ENCODE data around the gene FGFBP2.

Gene FGFBP2, protein sequence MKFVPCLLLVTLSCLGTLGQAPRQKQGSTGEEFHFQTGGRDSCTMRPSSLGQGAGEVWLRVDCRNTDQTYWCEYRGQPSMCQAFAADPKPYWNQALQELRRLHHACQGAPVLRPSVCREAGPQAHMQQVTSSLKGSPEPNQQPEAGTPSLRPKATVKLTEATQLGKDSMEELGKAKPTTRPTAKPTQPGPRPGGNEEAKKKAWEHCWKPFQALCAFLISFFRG

DNA sequence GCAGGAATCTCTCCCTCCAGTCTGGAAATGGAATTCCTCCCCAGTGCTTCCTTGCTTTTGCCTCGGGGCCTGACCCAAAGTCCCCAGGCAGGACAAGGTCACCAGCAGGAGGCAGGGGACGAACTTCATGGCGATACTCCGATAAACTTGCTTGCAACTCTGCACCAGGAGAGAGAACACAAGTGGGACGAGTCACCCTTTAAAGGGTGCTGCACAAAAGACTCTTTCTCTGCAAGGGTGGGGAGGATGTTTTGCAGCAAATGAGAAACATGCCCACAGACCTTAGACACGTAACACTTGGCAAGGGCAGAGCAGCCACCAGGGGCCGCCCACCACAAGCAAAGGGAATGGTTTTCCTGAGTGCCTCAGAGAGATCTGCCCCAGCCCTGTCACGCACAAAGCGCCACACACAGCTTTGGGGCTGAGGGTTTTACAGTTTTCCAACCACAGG lies at the start of gene FGFBP2:
Gene FGFBP2 (minus strand): TSS at position 175 of the 451 bp plus-strand sequence. CDS start 46 bp downstream, at position 129.
- Histone ChIP-seq H3K27ac (no peak within 1 kb of the TSS), H3K4me3 (no peak within 1 kb of the TSS)
- no peak for DNase-seq (ENCODE audit: low spot score)
- TF ChIP-seq, protein P1, sequence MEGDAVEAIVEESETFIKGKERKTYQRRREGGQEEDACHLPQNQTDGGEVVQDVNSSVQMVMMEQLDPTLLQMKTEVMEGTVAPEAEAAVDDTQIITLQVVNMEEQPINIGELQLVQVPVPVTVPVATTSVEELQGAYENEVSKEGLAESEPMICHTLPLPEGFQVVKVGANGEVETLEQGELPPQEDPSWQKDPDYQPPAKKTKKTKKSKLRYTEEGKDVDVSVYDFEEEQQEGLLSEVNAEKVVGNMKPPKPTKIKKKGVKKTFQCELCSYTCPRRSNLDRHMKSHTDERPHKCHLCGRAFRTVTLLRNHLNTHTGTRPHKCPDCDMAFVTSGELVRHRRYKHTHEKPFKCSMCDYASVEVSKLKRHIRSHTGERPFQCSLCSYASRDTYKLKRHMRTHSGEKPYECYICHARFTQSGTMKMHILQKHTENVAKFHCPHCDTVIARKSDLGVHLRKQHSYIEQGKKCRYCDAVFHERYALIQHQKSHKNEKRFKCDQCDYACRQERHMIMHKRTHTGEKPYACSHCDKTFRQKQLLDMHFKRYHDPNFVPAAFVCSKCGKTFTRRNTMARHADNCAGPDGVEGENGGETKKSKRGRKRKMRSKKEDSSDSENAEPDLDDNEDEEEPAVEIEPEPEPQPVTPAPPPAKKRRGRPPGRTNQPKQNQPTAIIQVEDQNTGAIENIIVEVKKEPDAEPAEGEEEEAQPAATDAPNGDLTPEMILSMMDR (IDR thresholded peaks at IDR 0.05): no peak

DNA sequence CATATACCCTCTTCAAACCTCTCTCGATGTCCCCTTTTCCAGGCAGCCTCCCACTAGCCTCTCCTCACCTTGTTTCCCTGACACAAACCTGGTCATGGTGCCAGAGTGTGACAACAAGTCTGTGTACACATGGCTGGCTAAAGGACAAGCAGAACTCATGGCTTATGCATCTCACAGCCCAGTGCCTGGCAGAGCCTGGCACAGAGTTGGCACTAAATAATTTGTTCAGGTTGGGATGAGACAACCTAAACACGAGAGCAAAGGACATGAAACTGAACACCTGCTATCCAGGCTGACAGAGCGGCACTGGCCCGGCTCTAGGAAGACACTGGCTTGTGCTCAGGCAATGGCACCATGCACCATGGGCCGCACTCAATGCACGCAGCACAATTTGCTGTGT lies 48.2 kb upstream of the FGFBP2 start:
- TF ChIP-seq, protein P1 (IDR thresholded peaks at IDR 0.05): no peak
- no peak for DNase-seq (ENCODE audit: low spot score)
- no peak overlapping the region for H3K4me3 ChIP-seq
- H3K27ac ChIP-seq: no peak overlapping the region

DNA sequence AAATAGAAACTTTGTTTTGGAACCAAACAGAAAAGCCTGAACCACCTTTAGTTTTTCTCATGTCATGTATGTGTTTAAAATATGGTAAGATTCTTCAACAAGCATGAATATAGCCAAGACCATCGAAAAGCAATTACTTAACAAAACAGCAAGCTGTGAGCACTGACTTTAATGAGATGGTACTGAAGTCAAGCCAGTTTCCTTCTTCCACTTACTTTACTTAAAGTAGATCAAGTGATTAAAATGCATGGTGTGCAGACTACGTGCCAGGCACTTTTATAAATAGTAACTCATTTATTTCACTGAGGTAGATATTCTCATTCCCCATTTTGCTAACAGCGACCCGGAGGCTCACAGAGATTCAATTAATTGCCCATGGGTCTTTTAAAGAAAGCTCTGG lies 46.2 kb upstream of the FGFBP2 start:
- TF ChIP-seq, protein P1 (IDR thresholded peaks at IDR 0.05): no peak
- Histone ChIP-seq H3K27ac (no peak overlapping the region), H3K4me3 (no peak overlapping the region)
- no peak for DNase-seq (ENCODE audit: low spot score)

DNA sequence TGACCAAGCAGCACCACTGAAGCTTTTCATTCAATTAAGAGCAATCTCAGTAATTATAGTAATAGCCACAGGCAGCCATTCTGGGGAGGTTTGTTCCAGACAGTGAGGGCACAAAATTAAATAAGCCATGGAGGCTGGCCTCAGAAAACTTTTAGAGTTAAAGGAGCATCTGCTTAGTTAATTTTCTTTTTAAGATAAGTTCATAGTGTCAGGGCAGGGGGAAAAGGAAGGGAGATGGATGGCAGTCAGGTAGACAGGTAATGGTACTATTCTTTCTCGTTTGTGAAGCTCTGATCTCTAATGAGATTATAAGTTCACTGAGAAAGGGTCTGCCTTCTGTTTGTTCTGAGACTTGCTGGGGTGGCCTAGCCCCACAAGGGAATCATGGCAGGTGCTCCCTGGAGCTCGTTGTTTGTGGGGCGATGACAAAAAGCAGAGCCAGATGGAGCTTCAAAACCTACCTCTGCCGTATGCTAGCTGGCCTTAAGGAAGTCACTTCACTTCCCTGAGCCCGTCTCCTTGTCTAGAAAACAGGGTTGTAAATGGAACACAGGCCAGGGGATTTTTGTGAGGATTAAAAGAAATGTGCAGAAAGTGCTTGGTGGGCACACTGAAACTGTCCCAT lies 44.6 kb upstream of the FGFBP2 start:
- TF ChIP-seq, protein P1 (IDR thresholded peaks at IDR 0.05): no peak
- Histone ChIP-seq H3K27ac (no peak overlapping the region), H3K4me3 (no peak overlapping the region)
- DNase-seq (ENCODE audit: low spot score): no peak

DNA sequence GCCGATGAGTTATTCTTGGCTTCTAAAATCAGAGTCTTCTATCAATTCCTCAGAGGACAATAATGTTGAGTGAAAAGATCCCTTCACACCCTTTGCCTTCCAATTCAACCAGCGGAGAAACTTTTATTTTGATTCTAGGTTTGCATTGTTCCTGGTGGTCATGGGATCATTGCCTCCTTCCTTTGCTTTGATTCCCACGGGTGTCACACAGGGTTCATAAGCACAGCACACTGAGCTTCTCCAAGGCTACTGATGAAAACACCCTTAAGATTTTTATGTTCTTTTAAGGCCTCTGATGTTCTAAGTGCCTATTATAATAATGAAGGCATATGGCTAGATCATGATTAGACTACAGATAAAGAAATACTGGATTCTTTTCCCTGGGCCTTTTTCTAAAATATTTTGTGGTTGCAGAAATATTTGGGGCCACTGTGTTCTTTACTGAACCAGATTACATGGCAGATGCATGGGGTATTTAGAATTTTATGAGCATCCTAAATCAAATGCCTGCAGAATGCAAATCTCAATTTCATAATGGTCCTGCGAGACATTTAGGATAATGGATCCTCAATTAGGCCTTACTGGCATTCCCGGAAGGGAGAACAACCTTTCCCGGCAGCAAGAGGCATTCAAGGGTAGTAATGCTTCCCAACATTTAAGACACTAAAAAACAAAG lies 43.9 kb upstream of the FGFBP2 start:
- no peak for DNase-seq (ENCODE audit: low spot score)
- Histone ChIP-seq H3K4me3 (no peak overlapping the region), H3K27ac (no peak overlapping the region)
- TF ChIP-seq, protein P1 (IDR thresholded peaks at IDR 0.05): no peak

DNA sequence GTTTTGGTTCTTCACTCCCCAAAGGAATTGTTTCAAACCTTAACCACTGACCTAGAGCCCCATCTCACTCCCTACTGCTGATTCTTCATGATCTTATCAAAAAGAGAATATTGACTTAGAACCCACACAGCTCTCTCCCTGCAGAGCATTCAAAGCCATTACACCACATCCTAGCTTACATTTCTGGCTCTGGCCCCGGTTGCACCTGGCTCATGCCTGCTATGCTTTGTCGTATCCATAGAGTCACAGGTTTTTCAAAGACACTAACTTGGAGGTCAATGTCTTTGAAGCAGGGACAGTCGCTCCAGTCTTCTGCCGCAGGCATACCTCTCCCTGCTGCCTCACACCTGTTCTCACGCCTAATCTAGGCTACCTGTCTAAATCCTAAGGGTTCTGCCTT lies 42.7 kb upstream of the FGFBP2 start:
- no peak for DNase-seq (ENCODE audit: low spot score)
- Histone ChIP-seq H3K27ac (no peak overlapping the region), H3K4me3 (no peak overlapping the region)
- TF ChIP-seq, protein P1 (IDR thresholded peaks at IDR 0.05): no peak

Measured in coronary artery (tissue), 2 donors.